ENCODE measurements around the gene HOGA1.
A peak's percentile ranks its signal among the peaks of the same experiment; 100 is the strongest.

The HOGA1 gene

DNA sequence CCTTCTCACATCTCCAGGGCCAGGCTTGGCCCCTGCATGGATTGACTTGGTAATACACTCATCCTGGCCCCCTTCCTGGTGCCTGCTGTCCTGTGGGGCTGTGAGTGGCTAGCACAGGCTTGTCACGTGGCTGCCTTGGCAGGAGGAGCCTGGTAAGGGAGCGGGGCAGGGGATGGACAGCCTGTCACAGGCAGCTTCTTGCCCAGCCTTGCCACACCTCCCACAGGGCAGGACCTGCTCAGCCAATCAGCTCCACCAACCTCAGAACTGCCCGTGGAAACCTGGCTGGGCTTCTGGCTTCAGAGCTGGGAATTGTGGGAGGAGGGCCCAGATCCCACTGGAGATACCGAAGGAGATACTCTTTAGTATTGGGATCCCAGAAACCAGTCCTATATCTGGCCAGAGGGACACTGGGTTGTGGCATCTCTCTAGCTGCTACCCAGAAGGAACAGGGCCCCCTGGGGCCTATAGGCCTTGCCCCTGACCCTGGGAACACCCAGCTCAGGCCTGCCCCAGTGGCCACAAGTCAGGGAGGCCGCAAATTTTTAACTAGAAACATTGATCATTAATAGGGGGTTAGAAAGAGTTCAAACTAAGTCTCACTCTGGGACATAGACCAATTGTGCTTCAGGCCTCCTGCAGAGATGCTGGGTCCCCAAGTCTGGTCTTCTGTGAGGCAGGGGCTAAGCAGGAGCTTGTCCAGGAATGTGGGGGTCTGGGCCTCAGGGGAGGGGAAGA, at the start of gene HOGA1:
Gene HOGA1, plus strand, starts transcription at position 330 of the 738 bp plus-strand sequence. Its CDS starts 315 bp downstream, at position 645.
- H3K27ac ChIP-seq: peak within 1 kb of the TSS in 4 of 21 experiments; percentile 8 to 54 (median 30)
- no peak within 1 kb of the TSS for H3K4me3 ChIP-seq

GRCh38 chr10:97534746-97535367, 49.3 kb upstream of the HOGA1 start:
- H3K27ac ChIP-seq: no peak overlapping the region
- no peak overlapping the region for H3K4me3 ChIP-seq

DNA sequence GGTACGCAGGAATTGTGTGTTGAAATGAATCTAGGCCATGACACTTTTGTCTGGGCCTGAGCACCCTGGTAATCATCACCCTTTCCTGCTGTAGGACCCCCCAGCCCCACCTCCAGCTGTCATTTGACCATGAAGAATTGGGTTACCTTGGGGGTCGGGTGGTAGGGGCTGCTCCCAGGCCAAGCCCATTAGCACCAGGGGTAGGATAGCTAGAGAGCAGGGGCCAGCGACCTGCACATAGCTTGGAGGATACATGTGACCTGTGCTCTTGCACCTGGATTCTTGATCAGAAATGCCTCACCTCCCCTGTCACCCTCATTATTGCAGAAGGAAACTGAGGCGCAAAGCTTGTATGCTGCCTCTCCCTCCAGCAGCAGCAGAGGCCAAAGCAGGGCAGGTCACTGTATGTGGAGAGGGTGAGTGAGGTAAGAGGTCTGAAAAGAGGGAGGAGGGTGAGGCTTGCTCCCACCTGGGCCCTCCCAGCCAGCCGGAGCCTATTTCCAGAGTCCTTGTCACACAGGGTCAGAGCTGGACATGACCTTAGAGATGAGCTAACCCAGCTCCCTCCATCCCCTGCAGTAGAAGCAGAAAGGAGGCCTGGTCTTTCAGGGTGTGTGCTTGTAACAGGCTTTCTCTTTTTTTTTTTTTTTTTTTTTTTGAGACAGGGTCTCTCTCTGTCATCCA, 46.9 kb upstream of the HOGA1 start:
- no peak overlapping the region for H3K4me3 ChIP-seq
- H3K27ac ChIP-seq: peak overlapping the region in 2 of 21 experiments; percentile 34 to 72

DNA sequence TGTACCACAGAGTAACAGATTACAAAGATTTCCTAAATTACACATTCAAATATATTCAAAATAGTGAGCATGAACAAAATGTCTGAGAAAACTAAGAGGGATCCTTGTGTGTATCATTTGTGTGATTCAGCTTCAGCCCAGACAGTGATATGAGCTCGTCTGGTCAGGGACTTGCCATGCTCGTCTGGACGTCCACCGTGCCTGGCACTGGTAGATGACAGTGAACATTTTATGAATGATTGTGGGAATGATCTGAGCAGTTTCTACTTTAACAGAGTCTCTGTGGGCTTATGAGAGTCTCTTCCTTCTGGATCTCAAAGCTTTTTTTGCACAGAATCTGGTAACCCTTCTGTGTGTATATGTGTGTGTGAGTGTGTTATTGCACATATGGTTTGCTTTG, 45.8 kb upstream of the HOGA1 start:
- no peak overlapping the region for H3K4me3 ChIP-seq
- H3K27ac ChIP-seq: peak overlapping the region in 16 of 21 experiments; percentile 24 to 100 (median 60)

GRCh38 chr10:97538839-97539238, 45.4 kb upstream of the HOGA1 start:
- Histone ChIP-seq H3K4me3 (no peak overlapping the region), H3K27ac (peak overlapping the region in 19 of 21 experiments; percentile 2 to 100 (median 56))

DNA sequence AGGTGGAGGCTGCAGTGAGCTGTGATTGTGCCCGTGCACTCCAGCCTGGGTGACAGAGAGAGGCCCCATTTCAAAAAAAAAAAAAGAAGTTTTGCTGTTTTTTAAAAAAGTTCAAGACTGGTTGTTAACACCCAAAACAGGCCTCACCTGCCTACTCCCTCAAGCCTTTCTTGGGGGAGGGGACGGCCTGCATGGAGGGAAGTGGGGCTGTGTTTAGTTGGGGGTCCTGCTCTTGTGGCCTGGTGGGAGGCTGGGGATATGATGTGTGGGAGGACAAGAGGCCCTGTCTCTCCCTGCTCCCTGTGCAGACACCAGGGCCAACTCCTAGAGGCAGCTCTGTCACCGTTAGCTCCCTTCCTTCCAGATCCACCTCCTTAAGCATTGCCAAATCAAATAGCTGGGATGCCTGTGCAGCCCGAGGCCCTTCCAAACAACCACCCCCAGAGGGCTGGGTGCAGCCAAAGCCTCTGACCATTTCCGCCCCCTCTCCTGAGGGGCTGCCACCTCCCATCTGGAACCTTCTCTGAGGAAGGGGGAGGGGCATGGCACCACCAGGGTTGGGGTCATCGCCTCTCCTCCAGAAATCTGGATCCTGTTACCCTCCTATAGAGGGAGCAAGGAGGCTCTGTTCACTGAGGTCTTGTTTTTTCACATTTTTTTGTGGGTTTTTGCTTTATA, 44.5 kb upstream of the HOGA1 start:
- H3K27ac ChIP-seq: peak overlapping the region in 19 of 21 experiments; percentile 0 to 100 (median 67)

GRCh38 chr10:97540669-97541500, 43.3 kb upstream of the HOGA1 start:
- Histone ChIP-seq H3K27ac (peak overlapping the region in 18 of 21 experiments; percentile 3 to 100 (median 92)), H3K4me3 (no peak overlapping the region)

More for the DNA sequence above, 44.5 kb upstream of the HOGA1 start:
- no peak overlapping the region for H3K4me3 ChIP-seq

DNA sequence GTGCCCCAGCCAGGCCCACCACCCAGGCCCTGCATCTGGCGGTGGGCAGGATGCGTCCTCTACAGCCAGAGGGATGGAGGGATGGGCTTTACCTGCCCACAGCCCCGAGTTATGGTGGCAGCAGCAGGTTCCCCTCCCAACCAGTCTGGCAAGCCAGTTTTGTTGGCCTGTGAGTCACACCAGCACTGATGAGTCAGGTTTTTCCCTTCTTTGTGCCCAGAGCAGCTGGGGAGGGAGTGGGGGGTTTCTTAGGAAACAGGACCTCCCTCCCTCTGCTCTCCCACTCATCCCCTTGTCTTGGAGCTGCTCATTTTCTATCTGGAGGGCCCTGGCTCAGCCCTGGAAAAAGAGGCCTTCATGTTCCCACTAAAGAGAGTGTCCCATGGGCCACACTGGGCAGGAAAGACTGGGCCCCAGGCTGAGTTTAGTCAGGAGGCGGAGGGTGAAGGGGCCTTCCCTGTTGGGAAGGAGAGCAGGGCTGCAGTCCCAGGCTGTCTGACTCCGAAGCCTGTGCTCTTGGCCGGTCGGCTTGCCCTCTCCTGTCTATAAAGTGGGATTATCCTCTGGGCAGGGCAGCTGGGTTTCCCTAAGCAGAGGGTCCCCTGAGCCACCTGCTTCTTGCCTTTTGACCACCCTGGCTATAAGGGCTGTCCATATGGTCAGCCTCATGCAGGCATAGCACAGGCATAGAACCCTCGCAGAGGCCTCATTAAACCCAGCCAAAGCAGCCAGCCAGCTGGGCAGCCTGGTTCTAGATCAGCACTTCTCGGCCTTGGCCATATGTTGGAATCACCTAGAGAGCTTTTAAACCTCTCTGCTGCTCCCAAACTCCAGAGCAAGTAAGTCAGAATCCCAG, 41.8 kb upstream of the HOGA1 start:
- Histone ChIP-seq H3K4me3 (no peak overlapping the region), H3K27ac (peak overlapping the region; percentile 31 to 100 (median 93))

- no peak overlapping the region for H3K4me3 ChIP-seq
- H3K27ac ChIP-seq: peak overlapping the region; percentile 31 to 100 (median 93)
Measured at GRCh38 chr10:97543025-97543546, 41.1 kb upstream of the HOGA1 start.

DNA sequence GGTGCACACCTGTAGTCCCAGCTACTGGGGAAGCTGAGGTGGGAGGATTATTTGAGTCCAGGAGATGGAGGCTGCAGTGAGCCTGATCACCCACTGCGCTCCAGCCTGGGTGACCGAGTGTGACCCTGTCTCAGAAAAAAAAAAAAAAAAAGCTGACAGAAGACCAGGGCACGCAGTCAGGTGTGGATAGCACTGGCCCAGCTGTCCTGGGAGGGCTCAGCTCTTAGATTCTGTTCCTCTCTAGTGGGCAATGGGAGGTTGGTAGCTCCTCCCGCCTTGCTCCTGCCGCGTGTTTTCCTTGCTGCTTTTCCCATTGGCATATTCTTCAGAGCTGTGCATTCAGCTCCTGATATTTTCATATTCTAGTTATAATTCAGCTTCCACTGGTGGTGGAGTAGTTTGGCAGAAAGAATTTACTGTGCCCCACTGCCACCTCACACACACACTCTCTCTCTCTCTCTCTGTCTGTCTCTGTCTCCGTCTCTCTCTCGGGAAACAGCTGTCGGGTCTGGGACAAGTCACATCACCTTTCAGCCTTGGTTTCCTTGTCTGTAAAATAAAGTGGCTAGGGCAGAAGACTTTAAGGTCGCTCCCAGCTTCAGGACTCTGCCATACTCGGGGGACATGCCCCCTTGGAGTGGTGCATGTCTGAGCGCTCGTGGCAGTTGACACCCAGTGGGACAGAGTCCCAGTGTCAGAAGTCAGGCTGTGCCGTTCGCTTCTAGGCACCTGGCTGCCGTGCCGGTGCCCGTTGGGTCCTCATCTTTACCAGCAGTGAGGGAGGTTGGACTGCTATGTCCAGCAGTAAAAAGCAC, 37.5 kb upstream of the HOGA1 start:
- Histone ChIP-seq H3K4me3 (no peak overlapping the region), H3K27ac (peak overlapping the region in 2 of 21 experiments; percentile 10 to 14)

- Histone ChIP-seq H3K27ac (peak overlapping the region in 2 of 21 experiments; percentile 10 to 21), H3K4me3 (no peak overlapping the region)
Measured at GRCh38 chr10:97547271-97547600, 37.0 kb upstream of the HOGA1 start.

- no peak overlapping the region for H3K4me3 ChIP-seq
- peak overlapping the region in 3 of 21 experiments; percentile 21 to 56 (median 25) for H3K27ac ChIP-seq
Measured at GRCh38 chr10:97547962-97548361, 36.2 kb upstream of the HOGA1 start.

- no peak overlapping the region for H3K4me3 ChIP-seq
- peak overlapping the region in 10 of 21 experiments; percentile 40 to 82 (median 72) for H3K27ac ChIP-seq
Measured at GRCh38 chr10:97548828-97549455, 35.2 kb upstream of the HOGA1 start.

DNA sequence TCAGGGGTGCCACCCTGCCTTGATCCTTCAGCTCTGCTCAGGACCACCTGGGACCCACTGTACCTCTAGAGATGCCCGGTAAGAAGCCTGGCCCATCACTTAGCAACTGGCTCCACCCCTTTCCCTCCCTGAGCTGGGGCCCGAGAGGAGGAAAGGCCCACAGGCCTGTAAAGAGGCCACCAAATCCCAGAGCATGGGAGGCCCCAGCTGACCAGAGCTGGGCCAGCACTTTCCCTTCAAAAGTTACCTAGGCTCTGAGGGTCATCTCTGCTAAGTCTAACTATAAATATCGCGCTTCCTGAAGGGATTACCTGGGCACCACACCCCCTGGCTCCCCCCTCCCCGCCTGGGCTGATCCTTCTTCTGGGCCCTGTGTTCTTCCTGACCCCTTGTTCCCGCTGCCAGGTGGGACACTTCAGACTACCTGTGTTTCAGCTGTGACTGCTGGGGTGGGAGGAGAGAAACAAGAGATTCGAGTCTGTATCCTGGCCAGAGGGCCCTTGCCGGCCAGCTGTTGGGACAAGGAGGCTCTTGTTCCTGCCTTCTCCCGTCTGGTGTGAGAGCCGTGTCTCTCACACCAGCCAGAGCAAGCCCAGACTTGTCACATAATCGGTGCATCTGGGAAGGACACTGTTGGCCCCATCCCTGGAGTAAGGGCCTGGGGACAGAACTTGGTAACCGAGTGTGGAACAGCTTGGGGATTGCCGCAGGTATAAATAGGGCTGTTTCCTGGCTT, 34.4 kb upstream of the HOGA1 start:
- peak overlapping the region in 15 of 21 experiments; percentile 39 to 82 (median 70) for H3K27ac ChIP-seq
- no peak overlapping the region for H3K4me3 ChIP-seq

- no peak overlapping the region for H3K4me3 ChIP-seq
- peak overlapping the region in 14 of 21 experiments; percentile 51 to 82 (median 72) for H3K27ac ChIP-seq
Measured at GRCh38 chr10:97550336-97551149, 33.6 kb upstream of the HOGA1 start.
